ENCODE results near the gene TMEM267.

Gene TMEM267

DNA sequence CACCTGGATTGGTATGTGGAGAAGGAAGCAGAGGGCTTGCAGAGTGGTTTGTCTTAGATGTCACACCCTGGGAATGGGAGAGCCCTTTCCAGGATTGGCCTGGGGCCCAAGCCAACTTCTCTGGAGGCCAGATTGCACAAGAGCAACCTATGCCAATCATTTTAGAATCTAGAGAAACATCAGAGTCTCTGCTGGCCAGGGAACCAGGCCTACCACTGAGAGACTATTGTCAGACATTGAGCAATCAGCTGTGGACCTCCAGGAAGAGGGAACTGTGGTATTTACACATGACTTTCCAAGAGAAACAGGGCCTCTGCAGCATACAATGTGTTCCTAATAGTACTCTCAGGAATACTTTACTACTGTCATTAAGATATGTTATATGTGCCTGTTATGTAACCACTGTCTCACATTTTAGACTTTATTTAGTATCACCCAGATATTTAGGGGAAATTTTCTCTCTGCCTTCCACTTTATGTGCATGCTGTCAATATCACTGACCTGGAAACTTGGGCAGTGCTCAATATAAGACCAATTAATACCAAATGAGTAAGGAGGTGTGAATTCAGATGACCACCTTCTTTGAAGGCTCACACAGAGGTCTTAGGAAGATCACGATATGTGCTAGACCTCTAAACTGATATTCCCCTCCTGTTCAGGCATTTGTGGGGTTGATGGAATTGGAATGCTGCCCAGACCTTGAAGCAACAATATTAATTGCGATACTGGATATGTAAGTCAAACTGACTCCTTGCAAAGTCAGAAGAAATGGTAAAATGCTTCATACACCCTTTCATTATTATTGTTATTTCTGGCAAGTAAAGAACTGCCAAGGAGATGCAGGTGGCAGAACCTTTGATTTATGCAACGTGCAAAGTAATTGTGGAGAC, 50.9 kb downstream of the TMEM267 start:
- TF ChIP-seq, protein P1, sequence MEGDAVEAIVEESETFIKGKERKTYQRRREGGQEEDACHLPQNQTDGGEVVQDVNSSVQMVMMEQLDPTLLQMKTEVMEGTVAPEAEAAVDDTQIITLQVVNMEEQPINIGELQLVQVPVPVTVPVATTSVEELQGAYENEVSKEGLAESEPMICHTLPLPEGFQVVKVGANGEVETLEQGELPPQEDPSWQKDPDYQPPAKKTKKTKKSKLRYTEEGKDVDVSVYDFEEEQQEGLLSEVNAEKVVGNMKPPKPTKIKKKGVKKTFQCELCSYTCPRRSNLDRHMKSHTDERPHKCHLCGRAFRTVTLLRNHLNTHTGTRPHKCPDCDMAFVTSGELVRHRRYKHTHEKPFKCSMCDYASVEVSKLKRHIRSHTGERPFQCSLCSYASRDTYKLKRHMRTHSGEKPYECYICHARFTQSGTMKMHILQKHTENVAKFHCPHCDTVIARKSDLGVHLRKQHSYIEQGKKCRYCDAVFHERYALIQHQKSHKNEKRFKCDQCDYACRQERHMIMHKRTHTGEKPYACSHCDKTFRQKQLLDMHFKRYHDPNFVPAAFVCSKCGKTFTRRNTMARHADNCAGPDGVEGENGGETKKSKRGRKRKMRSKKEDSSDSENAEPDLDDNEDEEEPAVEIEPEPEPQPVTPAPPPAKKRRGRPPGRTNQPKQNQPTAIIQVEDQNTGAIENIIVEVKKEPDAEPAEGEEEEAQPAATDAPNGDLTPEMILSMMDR (IDR thresholded peaks at IDR 0.05): no peak

DNA sequence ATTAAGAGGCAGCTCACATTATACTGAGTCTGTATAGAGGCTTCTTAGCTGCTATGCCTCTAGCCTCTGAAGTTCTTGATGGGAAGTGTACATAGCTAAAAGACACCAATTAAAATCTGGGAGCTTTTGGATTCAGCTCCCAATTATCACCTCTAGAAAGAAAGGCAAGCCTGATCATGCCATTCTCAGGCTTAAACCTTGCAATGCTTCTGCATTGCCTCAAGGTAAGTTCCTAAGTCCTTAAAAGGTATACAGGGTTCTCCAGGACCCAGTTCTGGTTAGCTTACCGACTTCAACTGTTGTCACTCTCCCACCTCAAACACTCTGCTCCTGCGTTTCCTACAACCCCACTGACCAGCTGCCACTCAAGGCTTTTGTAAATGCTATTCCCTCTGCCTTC, 54.0 kb downstream of the TMEM267 start:
- TF ChIP-seq, protein P1 (IDR thresholded peaks at IDR 0.05): no peak

DNA sequence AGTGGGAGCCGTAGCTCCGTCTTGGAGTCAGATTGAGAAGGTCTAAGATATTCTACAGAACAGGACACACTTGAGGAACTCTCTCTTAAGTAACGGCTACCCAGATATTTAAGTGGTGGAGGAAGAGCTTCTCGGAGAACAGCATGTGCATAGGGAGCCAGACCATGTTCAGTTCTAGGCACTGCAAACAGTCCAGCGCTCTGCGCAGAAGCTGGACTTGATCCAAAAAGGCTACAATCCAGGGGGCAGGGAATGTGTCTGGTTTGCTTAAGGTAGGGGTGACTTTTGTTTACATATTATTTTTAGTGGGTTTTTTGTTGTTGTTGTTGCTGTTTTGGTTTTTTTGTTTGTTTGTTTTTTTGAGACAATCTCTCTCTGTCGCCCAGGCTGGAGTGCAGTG, 54.6 kb downstream of the TMEM267 start:
- TF ChIP-seq, protein P1 (IDR thresholded peaks at IDR 0.05): no peak

DNA sequence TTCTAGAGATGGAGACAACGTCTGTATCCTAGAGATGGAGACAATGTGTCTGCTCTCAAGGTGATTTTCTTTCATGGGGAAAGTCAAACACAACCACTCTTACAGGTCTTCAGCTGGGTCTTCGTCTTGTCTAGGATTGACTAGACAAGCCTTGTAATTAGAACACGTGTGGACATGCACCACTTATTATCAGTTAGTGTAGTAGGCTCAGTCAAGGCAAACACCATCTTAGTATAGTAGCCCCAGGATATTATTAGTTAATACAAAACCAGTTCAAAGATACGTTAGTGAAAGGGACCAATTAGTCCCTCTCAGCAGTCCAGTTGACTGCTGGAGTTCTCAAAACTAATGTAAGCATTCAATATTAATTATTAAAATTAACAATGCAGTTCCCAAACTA, 56.4 kb downstream of the TMEM267 start:
- TF ChIP-seq, protein P1 (IDR thresholded peaks at IDR 0.05): no peak

DNA sequence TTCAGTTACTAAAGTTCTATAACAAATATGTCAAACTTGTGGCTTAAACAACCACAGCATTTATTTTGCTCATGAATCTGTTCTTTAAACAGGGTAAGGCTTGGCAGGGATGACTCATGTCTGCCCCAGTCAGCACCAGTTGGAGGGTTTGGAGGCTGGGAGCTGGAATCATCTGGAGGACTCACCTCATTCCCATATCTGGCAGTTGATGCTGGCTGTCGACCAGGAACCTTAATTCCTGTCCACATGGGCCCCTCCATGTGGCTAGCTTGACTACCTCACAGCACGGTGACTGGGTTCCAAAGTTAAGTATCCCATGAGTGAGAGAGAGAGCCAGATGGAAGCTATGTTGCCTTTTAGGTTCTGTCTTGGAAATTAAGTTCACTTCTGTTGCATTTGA, 57.7 kb downstream of the TMEM267 start:
- TF ChIP-seq, protein P1 (IDR thresholded peaks at IDR 0.05): no peak

DNA sequence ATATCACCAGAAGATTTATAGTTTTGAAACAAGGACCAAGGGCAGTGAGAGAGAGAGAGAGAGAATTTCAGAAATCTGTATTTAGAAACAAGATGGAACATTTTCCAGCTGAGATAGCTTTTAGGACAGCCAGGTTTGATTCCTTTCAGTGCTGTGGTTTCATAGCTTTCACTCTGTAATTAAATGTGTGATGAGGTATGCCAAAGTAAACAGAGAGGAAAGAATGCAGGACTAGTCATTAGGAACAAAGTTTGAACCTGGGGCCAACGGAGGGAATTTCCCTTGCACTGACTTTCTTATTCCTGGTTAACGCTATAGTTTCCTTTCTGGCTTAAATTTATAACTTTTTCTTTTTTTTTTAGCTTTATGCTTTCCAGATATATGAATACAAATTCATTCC, 61.5 kb downstream of the TMEM267 start:
- TF ChIP-seq, protein P1 (IDR thresholded peaks at IDR 0.05): no peak

DNA sequence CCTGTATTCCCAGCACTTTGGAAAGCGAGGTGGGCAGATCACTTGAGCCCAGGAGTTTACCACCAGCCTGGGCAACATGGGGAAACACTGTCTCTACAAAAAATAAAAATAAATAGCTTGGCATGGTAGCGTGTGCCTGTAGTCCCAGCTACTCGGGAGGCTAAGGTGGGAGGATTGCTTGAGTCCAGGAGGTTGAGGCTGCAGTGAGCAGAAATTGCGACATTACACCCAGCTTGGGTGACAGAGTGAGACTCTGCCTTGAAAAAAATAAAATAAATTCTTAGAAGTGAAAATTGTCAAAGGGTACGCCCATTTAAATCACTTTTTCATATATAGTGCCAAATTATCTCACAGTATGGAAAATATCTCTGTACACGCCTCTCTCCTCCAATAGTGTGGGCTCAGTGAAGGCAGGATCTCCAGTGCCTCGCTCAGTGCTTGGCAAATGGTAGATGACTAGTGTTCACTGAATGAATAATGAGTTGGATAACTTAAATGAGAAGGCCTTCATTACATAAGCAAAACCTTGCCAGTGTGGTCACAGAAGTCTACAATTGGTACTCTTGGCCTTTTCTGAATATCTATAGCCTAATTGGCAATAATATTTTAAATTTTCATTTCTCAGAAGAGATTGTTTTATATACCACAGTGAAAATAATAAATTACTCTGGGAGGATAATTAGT, 62.1 kb downstream of the TMEM267 start:
- TF ChIP-seq, protein P1 (IDR thresholded peaks at IDR 0.05): no peak

Measured in LNCAP (cell line).